Urinary bladder (tissue), 4 donors: ENCODE measurements around the gene ETNK2. TPM values are rescaled to one million over a fixed set of nuclear protein-coding genes. Genes with fewer than 3 reads are reported as not detected.

Experiments used
- DNase-seq: peaks from one replicate; pipeline ENCODE4 v3.0.0-alpha.2; 2015; ENCODE audit errors: extremely low spot score
- H3K27ac ChIP-seq: one replicate; pipeline ENCODE4 v1.5.1; 2013; ENCODE audit warnings: low read depth, mild to moderate bottlenecking, moderate library complexity
- H3K36me3 ChIP-seq: one replicate; pipeline ENCODE4 v1.6.1; 2013; ENCODE audit warnings: mild to moderate bottlenecking, moderate library complexity; ENCODE audit not compliant: insufficient read depth
- H3K4me1 ChIP-seq: one replicate; pipeline ENCODE4 v1.6.1; 2013; ENCODE audit warnings: mild to moderate bottlenecking, moderate library complexity; ENCODE audit not compliant: insufficient read depth
- H3K4me3 ChIP-seq: one replicate; pipeline ENCODE4 v1.5.1; 2013; ENCODE audit warnings: low read depth, low read length
- WGBS: extraction: QIAGEN DNeasy Blood & Tissue Kit; methylation state at CpG from one replicate; pipeline ENCODE4 v1.1.7; 2013; 5-methylcytosine and 5-hydroxymethylcytosine counted together
- polyA plus RNA-seq: library from polyadenylated mRNA; stranded (reverse); fragments of 200-250 nt; gene quantifications from one replicate; pipeline ENCODE4 v1.2.3, GENCODE V29; 2013
- total RNA-seq: library from RNA; depleted of rRNA; stranded (reverse); fragments of >200 nt; gene quantifications from one replicate; pipeline ENCODE4 v1.2.3, GENCODE V29; 2014
- donor health status: healthy with polysubstance abuse.
- donor health status: healthy.

ETNK2 gene
- total and polyA plus RNA-seq, 2 donors, result 7.7 to 25.8 TPM

DNA sequence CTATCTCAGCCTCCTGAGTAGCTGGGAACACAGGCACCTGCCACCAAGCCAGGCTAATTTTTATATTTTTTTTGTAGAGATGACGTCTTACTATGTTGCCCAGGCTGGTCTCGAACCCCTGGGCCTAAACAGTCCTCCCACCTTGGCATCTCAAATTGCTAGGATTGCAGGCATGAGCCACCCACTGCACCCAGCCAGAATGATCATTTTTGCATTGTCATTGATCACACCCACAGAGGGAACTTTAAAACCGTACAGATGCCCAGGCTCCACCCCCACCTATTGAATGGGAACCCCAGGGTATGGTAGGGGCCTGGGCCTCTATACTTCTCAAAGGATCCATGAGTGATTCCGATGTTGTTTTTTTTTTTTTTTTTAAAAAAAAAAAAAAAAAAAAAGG, 36.7 kb downstream of the ETNK2 start:
- no peak overlapping the region for H3K4me3 ChIP-seq
- 88% methylated on average over 4 of the region's 4 CpGs for WGBS
- DNase-seq, result no peak
- H3K27ac ChIP-seq, result no peak overlapping the region
- H3K36me3 ChIP-seq, result no peaks in the 10 kb centered on the region
- no peaks in the 10 kb centered on the region for H3K4me1 ChIP-seq

GRCh38 chr1:204114606-204115005, 37.2 kb downstream of the ETNK2 start:
- Histone ChIP-seq H3K4me1 (no peaks in the 10 kb centered on the region), H3K27ac (no peak overlapping the region), H3K36me3 (no peaks in the 10 kb centered on the region), H3K4me3 (no peak overlapping the region)
- 91% methylated on average over 4 of the region's 4 CpGs for WGBS
- DNase-seq, result no peak

- 76% methylated on average over 1 of the region's 1 CpG for WGBS
- Histone ChIP-seq H3K4me1 (no peaks in the 10 kb centered on the region), H3K4me3 (no peak overlapping the region), H3K36me3 (no peaks in the 10 kb centered on the region), H3K27ac (no peak overlapping the region)
- no peak for DNase-seq
Measured at GRCh38 chr1:204113896-204114295, 37.9 kb downstream of the ETNK2 start.

DNA sequence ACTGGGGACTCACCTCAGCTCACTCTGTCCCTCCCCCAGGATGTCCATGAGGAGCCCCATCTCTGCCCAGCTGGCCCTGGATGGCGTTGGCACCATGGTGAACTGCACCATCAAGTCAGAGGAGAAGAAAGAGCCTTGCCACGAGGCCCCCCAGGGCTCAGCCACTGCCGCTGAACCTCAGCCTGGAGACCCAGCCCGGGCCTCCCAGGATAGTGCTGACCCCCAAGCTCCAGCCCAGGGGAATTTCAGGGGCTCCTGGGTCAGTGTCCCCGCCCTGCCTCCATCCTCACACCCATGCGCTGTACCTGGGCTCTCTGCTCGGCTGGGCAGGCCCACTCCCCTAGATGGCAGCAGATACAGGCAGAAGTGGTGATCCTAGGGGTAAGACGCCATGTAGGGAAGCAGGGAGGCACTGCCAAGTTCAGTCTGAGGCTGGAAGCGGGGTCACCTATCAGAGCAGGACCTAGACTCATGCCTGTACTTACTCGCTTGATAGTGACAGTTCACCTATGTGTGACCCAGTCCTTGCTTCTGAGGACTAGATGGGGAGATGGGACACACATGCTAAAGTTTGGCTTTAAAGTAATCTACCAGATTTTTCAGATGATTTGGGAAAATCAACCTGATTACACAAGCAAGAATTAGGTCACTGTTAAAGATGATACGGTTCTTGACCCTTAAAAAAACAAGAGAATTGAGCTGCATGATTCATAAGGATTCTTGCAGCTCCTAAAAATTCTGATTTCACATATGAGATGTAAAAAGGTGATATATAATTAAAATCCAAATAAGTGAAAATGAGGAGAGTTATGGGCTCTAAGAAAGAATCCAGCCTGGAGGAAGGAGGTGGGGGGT, 38.7 kb downstream of the ETNK2 start:
- 85% methylated on average over 11 of the region's 11 CpGs for WGBS
- no peaks in the 10 kb centered on the region for H3K4me1 ChIP-seq
- no peak overlapping the region for H3K4me3 ChIP-seq
- no peak overlapping the region for H3K27ac ChIP-seq
- no peaks in the 10 kb centered on the region for H3K36me3 ChIP-seq
- DNase-seq, result no peak

GRCh38 chr1:204110894-204111633, 40.8 kb downstream of the ETNK2 start:
- WGBS, result 78% methylated on average over 5 of the region's 5 CpGs
- no peak for DNase-seq
- H3K4me1 ChIP-seq, result no peaks in the 10 kb centered on the region

DNA sequence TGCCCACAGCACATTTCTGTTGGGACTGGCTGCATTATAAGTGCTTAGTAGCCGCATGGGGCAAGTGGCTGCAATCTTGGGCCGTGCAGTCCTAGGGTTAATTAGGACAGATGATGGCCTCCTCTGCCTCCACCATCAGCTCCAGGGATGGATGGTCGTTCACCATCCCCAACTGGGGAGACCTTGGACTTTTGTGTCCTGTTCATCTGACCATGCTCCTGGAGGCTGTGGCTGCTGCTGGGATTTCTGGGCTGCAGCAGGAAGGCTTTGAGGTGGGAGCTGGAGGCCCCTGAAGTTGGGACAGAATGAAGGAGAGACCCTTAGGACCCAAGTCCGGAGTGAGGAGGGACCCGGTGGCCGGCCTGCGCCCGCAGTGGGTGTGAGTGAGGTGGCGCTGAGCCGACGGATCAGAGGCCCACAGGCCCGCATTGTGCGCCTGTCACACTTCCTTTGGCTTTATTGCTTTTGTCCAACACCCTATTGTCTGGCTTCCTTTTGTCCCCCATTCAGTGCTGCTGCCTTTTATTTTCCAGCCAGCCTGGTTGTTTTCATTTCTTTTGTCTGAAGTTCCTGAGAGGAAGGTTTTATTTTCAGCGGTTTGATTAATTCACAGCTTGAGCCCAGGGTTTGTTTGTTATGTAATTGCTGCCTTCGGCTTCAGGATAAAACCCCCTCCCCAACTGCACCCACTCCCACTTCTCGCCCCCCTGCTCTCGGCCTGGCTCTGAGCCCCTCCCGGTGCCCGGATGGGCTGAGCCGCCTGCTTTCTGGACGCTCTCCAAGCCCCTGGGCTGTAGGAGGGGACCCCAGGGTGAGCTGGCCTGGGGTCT, 43.3 kb downstream of the ETNK2 start:
- Histone ChIP-seq H3K36me3 (no peaks in the 10 kb centered on the region), H3K4me3 (no peak overlapping the region), H3K4me1 (peaks cover 3% of the 10 kb centered on the region), H3K27ac (no peak overlapping the region)
- DNase-seq, result no peak
- WGBS, result 57% methylated on average over 21 of the region's 21 CpGs

More at GRCh38 chr1:204110894-204111633, 40.8 kb downstream of the ETNK2 start:
- Histone ChIP-seq H3K27ac (no peak overlapping the region), H3K36me3 (no peaks in the 10 kb centered on the region), H3K4me3 (no peak overlapping the region)

DNA sequence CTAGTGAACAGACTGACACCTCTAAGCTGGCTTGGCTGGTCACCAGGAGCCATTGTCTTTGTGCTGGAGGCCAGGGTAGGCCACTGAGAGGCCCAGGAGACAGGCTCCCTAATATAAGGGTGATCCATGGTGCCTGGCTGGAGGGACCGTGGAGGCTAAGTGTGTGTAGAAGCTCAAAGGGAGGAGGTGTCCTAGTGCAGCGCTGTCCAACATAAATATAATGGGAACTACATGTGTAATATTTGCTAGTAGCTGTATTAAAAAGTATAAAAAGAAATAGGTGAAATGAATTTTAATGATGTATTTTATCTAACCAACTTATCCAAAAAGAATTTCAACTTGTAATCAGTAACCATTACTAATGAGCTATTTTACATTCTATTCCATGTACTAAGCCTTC, 44.0 kb downstream of the ETNK2 start:
- H3K4me1 ChIP-seq, result peaks cover 3% of the 10 kb centered on the region
- DNase-seq, result no peak
- 91% methylated on average over 2 of the region's 2 CpGs for WGBS
- H3K36me3 ChIP-seq, result no peaks in the 10 kb centered on the region
- no peak overlapping the region for H3K27ac ChIP-seq
- H3K4me3 ChIP-seq, result no peak overlapping the region

GRCh38 chr1:204106825-204107224, 45.0 kb downstream of the ETNK2 start:
- Histone ChIP-seq H3K27ac (no peak overlapping the region), H3K4me1 (peaks cover 6% of the 10 kb centered on the region), H3K36me3 (no peaks in the 10 kb centered on the region), H3K4me3 (no peak overlapping the region)
- no peak for DNase-seq
- WGBS, result 95% methylated on average over 1 of the region's 1 CpG

DNA sequence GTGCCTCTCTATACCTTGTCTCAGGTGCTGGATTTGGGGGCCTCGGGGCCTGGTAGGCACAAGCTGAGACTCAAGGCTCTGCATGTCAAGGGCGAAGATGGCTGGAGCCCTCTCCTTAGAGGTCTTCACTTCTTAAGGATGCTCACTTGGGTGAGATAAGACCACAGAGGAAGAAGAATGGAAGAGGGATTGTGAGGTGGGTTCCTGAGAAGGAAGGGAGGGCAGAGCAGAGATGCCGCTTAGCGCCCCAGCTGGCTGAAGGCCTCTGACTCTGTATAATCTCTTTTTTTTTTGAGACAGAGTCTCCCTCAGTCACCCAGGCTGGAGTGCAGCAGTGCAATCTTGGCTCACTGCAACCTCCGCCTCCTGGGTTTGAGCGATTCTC, 46.7 kb downstream of the ETNK2 start:
- DNase-seq, result no peak
- peaks cover 10% of the 10 kb centered on the region for H3K4me1 ChIP-seq
- no peak overlapping the region for H3K4me3 ChIP-seq
- no peak overlapping the region for H3K27ac ChIP-seq
- WGBS, result 77% methylated on average over 6 of the region's 6 CpGs
- no peaks in the 10 kb centered on the region for H3K36me3 ChIP-seq

DNA sequence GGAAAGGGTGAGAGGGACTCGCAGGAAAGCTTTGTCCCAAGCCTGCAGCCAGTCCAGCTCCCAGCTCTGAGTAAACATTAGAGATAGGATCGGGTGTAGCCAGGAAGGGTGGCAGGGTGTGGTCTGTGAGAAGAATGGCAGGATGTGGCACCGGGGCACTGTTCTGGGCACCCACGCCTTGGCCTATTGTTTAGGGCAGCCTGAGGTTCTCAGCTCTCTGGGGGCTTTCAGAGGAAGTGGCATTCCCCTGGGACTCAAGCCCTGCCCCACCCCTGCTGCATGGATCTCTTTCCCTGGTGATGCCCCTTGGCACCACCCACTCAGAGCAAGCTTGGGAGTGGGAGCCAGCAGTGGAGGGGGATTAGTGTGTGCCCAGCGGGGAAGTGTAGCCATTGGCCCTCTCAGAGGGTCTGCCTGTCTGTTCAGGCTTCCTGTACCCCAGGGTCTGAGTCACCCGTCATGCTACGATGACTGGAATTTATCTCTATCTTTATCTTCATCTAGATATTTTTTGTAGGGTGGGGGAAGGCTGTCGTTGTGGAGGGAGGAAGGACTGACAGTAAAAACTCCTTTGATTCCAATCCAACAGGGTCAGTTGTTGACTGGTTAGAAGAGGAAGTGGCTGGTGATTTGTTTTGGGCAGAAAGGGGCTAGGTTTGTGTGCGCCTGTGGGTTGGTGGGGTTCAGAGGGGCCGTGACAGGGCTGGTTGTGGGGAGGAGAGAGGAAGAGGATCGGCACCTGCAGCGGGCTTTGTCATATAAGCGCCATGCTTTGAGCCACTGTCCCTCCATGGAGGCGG, 47.3 kb downstream of the ETNK2 start:
- WGBS, result 62% methylated on average over 14 of the region's 14 CpGs
- H3K27ac ChIP-seq, result no peak overlapping the region
- peaks cover 10% of the 10 kb centered on the region for H3K4me1 ChIP-seq
- H3K36me3 ChIP-seq, result no peaks in the 10 kb centered on the region
- no peak for DNase-seq
- no peak overlapping the region for H3K4me3 ChIP-seq

- 36% methylated on average over 2 of the region's 2 CpGs for WGBS
- H3K4me1 ChIP-seq, result peaks cover 10% of the 10 kb centered on the region
- no peak overlapping the region for H3K27ac ChIP-seq
Measured at GRCh38 chr1:204103431-204103741, 48.5 kb downstream of the ETNK2 start.

DNA sequence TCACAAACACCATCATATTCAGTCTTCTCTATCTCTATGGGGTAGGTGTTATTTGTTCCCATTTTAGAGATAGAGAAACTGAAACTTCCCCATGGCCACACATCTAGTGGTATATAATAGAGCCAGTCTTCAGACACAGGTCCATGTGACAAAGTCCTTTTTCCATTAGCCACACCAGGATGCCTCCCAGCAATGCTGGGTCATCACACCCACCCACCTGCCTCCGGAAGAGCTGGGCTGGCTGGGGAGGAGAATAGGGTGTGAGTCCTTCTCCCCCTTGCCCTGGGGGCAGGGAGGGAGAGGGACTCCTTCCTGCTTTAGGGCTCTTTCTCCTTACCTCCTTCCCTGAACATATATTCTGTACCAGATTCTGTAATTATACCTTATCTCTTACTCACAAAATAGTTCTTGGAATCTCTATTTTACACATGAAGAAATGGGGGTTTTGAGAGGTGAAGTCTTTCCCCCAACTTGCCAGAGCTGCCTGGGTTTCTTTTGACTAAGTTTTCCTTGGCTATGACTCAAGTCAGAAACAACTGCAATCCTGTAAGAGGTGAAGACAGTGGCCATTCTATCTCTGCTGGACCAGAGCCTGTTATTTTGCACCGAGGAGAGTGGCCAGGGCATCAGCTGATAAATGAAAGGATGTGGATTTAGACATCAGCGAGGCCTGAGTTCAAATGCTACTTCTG, 49.0 kb downstream of the ETNK2 start:
- WGBS, result 38% methylated on average over 3 of the region's 3 CpGs

More at GRCh38 chr1:204103431-204103741, 48.5 kb downstream of the ETNK2 start:
- Histone ChIP-seq H3K36me3 (no peaks in the 10 kb centered on the region), H3K4me3 (no peak overlapping the region)
- no peak for DNase-seq

More for the DNA sequence above, 49.0 kb downstream of the ETNK2 start:
- Histone ChIP-seq H3K4me3 (no peak overlapping the region), H3K4me1 (peaks cover 10% of the 10 kb centered on the region), H3K36me3 (no peaks in the 10 kb centered on the region), H3K27ac (no peak overlapping the region)
- no peak for DNase-seq
